ENCODE data around the gene ZNF804B.

Gene ZNF804B

DNA sequence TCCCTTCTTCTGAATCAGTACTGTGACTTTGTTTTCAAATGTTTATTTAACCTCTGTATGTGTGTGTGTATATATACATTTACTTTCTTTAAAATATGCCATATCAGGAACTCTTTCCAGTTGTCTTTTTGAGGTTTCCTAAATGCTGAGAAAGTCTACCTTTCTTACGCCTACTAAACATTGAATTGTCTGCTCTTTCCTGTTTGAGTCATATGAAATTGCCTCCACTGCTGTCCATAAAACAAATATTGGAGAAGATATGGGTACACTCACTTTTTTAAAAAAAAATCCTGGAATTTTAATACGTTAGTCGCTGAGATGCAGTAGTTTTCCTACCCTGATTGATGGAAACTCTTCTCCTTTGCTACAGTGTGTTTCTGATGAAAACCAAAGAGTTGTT, 334.8 kb downstream of the ZNF804B start:
- in situ Hi-C loops (cut with MboI; ENCODE audit: low pct_unique_long_range_greater_than_20kb, low sequenced_read_pairs, unreplicated experiment) = no loop called here
- no peak for DNase-seq (ENCODE audit: low spot score)
- TF ChIP-seq, protein P1, sequence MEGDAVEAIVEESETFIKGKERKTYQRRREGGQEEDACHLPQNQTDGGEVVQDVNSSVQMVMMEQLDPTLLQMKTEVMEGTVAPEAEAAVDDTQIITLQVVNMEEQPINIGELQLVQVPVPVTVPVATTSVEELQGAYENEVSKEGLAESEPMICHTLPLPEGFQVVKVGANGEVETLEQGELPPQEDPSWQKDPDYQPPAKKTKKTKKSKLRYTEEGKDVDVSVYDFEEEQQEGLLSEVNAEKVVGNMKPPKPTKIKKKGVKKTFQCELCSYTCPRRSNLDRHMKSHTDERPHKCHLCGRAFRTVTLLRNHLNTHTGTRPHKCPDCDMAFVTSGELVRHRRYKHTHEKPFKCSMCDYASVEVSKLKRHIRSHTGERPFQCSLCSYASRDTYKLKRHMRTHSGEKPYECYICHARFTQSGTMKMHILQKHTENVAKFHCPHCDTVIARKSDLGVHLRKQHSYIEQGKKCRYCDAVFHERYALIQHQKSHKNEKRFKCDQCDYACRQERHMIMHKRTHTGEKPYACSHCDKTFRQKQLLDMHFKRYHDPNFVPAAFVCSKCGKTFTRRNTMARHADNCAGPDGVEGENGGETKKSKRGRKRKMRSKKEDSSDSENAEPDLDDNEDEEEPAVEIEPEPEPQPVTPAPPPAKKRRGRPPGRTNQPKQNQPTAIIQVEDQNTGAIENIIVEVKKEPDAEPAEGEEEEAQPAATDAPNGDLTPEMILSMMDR (IDR thresholded peaks at IDR 0.05; ENCODE audit: extremely low read depth, insufficient read depth, missing control alignments) = no peak

DNA sequence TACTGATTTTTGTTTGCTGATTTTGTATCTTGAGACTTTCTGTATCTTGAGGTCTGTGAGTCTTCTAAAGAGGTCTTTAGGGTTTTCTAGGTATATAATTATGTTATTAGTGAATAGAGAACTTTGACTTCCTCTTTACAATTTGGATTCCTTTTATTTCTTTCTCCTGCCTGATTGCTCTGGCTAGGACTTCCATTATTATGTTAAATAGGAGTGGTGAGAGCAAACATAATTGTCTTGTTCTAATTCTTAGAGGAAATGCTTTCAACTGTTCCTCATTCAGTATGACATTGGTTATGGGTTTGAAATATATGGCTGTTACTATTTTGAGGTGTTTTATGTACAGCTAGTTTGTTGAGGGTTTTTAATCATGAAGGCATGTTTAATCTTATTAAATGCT, 344.1 kb downstream of the ZNF804B start:
- in situ Hi-C loops (cut with MboI; ENCODE audit: low pct_unique_long_range_greater_than_20kb, low sequenced_read_pairs, unreplicated experiment) = no loop called here
- TF ChIP-seq, protein P1 (IDR thresholded peaks at IDR 0.05; ENCODE audit: extremely low read depth, insufficient read depth, missing control alignments) = no peak
- no peak for DNase-seq (ENCODE audit: low spot score)

DNA sequence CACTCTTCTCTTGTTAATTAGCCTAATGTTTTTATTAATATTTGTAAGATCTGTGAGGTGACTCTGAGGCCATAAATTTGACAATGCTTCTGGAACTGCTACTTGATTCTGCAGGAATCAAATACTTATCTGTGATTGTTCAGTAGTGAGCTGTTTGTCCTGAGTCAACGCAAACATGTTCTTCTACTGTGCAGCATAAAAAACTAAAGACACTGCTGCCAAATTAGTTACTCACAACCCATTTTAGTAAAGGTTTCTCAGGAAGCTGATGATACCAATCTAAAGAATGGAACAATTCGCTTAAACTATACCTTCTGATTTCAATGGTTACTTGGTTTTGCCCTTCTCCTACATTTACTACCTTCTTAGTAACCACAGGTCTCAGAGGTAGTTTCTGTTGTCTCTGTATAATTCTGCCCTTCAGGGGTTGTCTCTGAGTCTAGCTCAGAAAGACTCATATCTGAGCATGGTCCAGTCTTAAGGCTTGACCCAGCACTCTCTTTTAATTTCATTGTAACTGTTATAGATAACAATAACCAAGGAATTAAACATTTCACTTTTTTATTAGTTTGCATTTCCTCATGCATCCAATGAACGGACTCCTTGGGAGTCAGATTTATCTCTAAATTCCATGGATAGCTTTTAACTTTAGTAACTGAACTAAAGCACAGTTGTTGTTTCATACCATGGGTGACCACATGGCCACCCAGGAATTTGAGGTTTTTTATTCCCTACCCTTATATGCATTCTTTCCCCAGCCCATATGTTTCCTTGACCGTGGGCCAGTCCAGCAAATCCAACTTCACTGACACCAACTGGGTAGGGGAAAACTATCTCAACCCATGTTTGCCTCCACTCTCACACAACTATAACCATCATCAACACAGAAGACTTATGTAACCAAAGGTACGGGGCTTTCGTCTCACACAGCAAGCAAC, 345.5 kb downstream of the ZNF804B start:
- no peak for DNase-seq (ENCODE audit: low spot score)
- in situ Hi-C loops (cut with MboI; ENCODE audit: low pct_unique_long_range_greater_than_20kb, low sequenced_read_pairs, unreplicated experiment) = no loop called here
- TF ChIP-seq, protein P1 (IDR thresholded peaks at IDR 0.05; ENCODE audit: extremely low read depth, insufficient read depth, missing control alignments) = no peak

DNA sequence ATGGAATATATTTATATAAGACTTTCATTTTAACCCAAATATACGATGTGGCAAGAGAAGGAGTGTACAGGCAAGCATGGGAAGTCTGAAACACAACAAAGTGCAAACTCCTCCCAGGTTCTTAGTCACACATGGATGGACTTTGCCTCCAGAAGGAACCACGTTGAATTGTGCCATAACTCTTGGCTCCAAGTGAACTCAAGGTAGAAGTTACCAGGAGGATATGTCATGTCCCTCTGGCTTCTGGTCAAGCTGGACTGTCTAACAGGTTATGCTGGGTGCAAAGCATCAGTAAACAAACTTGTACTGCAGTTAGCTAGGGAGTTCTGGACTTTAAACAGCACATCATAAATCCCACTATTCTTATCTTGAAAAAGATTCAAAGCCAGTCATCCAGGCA, 364.4 kb downstream of the ZNF804B start:
- in situ Hi-C loops (cut with MboI; ENCODE audit: low pct_unique_long_range_greater_than_20kb, low sequenced_read_pairs, unreplicated experiment) = no loop called here
- no peak for DNase-seq (ENCODE audit: low spot score)
- TF ChIP-seq, protein P1 (IDR thresholded peaks at IDR 0.05; ENCODE audit: extremely low read depth, insufficient read depth, missing control alignments) = no peak

DNA sequence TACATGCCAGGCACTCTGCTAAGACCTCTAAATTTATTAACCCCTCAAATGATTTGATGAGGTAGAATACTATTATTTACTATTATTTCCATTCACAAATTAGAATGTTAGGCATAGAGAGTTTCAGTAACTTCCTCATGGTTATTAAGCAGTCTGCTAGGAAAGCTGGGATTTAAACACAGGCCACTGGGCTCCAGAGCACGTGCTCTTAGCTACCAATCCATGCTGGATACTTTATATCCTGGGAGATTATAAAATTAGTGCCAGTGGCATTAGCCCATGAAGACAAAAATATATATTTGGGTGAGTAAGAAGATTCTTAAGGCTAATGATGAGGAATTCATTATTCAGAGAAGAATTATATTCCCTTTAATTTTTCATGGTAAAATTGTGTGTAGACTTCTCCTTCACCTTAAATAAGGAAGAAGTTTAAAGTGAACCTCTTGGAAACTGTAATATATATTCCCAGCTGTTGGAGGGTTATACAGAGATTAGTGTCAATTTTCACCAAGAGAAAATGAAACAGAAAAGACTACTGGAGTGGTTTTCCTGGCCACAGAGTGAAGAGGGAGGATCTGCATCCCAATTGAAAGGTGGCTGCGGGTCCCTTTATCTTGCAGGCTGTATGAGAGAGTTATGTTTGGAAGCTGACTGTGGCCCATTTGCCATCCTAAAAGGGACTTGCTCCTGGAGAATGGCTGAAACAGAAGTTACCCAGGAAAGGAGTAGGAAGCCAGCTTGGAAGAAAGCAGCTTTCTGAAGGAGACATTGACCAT, 370.3 kb downstream of the ZNF804B start:
- TF ChIP-seq, protein P1 (IDR thresholded peaks at IDR 0.05; ENCODE audit: extremely low read depth, insufficient read depth, missing control alignments) = no peak
- DNase-seq (ENCODE audit: low spot score) = no peak
- in situ Hi-C loops (cut with MboI; ENCODE audit: low pct_unique_long_range_greater_than_20kb, low sequenced_read_pairs, unreplicated experiment) = no loop called here

DNA sequence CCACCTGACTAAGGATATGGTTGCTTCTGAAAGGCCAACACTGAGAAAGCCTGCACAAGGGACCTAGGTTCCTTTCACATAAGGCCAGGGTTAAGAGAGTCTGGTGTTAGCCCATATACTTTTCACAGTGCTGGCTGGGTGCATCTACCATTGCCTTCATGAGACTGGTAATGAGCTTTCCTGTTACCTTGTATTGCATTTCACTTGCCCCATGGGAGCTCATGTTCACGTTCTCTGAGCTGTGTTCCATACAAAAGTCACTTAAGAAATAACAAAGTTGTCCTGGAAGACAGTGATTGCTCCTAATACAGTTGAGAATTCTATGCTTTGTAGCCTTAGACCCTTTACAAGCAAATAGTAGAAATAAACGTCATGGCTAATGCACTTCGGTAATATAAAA, 373.9 kb downstream of the ZNF804B start:
- no peak for DNase-seq (ENCODE audit: low spot score)
- TF ChIP-seq, protein P1 (IDR thresholded peaks at IDR 0.05; ENCODE audit: extremely low read depth, insufficient read depth, missing control alignments) = no peak
- in situ Hi-C loops (cut with MboI; ENCODE audit: low pct_unique_long_range_greater_than_20kb, low sequenced_read_pairs, unreplicated experiment) = no loop called here

All from GM13977 (cell line).